ENCODE results near the gene MTMR10. TPM values are rescaled to one million over a fixed set of nuclear protein-coding genes. Genes with fewer than 3 reads are reported as not detected.

The MTMR10 gene
- total and polyA plus RNA-seq, 2 experiments from 2014 or later, result 8.5 to 10.0 TPM

DNA sequence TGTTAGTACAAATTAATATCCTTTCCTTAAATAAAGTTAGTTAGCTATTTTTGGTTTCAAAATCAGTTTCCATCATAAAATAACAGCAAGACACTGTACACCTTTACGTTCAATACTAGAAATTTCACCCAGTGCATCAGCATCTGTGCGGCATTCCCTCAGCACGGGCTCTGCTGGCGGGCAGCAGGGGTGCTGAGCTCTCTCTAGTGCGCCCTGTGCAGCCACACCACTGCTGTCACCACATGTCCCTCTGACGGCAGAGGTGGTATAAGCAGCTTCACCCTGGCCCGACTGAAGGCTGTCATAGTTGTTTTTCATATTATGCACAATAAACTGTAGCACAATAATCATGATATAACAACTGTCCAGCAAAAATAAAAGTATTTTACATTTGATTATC, 52.3 kb downstream of the MTMR10 start:
- TF ChIP-seq, protein P1, sequence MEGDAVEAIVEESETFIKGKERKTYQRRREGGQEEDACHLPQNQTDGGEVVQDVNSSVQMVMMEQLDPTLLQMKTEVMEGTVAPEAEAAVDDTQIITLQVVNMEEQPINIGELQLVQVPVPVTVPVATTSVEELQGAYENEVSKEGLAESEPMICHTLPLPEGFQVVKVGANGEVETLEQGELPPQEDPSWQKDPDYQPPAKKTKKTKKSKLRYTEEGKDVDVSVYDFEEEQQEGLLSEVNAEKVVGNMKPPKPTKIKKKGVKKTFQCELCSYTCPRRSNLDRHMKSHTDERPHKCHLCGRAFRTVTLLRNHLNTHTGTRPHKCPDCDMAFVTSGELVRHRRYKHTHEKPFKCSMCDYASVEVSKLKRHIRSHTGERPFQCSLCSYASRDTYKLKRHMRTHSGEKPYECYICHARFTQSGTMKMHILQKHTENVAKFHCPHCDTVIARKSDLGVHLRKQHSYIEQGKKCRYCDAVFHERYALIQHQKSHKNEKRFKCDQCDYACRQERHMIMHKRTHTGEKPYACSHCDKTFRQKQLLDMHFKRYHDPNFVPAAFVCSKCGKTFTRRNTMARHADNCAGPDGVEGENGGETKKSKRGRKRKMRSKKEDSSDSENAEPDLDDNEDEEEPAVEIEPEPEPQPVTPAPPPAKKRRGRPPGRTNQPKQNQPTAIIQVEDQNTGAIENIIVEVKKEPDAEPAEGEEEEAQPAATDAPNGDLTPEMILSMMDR (IDR thresholded peaks at IDR 0.05; ENCODE audit: low read depth, low read length), result no peak
- DNase-seq (ENCODE audit: low read depth in 1 of 2, low spot score in 1 of 2), result no peak

GRCh38 chr15:30933293-30933692, 58.1 kb downstream of the MTMR10 start:
- TF ChIP-seq, protein P1 (IDR thresholded peaks at IDR 0.05; ENCODE audit: low read depth, low read length), result no peak
- no peak overlapping the region for H3K4me3 ChIP-seq
- no peak for DNase-seq (ENCODE audit: low read depth in 1 of 2, low spot score in 1 of 2)
- H3K27ac ChIP-seq, result no peak overlapping the region
- no peaks in the 10 kb centered on the region for H3K4me1 ChIP-seq (ENCODE audit: low read depth)
- no peaks in the 10 kb centered on the region for H3K9me3 ChIP-seq (ENCODE audit: low read depth)
- H3K36me3 ChIP-seq, result peaks cover 36% of the 10 kb centered on the region
- H3K27me3 ChIP-seq, result no peaks in the 10 kb centered on the region

More for the DNA sequence above, 52.3 kb downstream of the MTMR10 start:
- Histone ChIP-seq H3K27ac (no peak overlapping the region), H3K4me3 (no peak overlapping the region), H3K27me3 (no peaks in the 10 kb centered on the region), H3K4me1 (ENCODE audit: low read depth) (no peaks in the 10 kb centered on the region), H3K9me3 (ENCODE audit: low read depth) (no peaks in the 10 kb centered on the region), H3K36me3 (peaks cover 61% of the 10 kb centered on the region)

- TF ChIP-seq, protein P1 (IDR thresholded peaks at IDR 0.05; ENCODE audit: low read depth, low read length), result no peak
- H3K27ac ChIP-seq, result no peak overlapping the region
- H3K4me1 ChIP-seq (ENCODE audit: low read depth), result no peaks in the 10 kb centered on the region
- no peak for DNase-seq (ENCODE audit: low read depth in 1 of 2, low spot score in 1 of 2)
- no peaks in the 10 kb centered on the region for H3K27me3 ChIP-seq
- no peak overlapping the region for H3K4me3 ChIP-seq
- H3K9me3 ChIP-seq (ENCODE audit: low read depth), result no peaks in the 10 kb centered on the region
- peaks cover 42% of the 10 kb centered on the region for H3K36me3 ChIP-seq
Observed at GRCh38 chr15:30930422-30930821, 61.0 kb downstream of the MTMR10 start.

DNA sequence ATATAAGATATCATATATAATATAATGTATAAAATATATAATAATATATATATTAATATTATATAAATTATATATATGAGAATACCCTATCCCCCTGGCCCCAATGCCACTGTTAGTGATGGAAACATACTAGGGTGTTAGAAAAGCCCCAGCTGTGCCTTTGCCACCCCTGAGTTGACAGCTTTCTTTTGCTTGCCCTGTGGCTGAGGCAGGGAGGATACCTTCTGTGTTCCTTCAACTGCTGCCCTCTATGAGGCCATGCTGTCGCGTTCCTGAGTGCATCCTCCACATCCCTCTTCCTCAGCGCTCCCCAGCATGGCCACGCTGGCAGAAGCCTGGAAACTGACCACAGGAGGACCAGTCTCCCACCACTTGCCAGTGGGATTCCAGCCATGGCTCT, 61.4 kb downstream of the MTMR10 start:
- Histone ChIP-seq H3K36me3 (peaks cover 45% of the 10 kb centered on the region), H3K4me1 (ENCODE audit: low read depth) (no peaks in the 10 kb centered on the region), H3K27me3 (no peaks in the 10 kb centered on the region), H3K27ac (no peak overlapping the region), H3K4me3 (no peak overlapping the region), H3K9me3 (ENCODE audit: low read depth) (no peaks in the 10 kb centered on the region)
- no peak for DNase-seq (ENCODE audit: low read depth in 1 of 2, low spot score in 1 of 2)
- TF ChIP-seq, protein P1 (IDR thresholded peaks at IDR 0.05; ENCODE audit: low read depth, low read length), result no peak

- no peaks in the 10 kb centered on the region for H3K27me3 ChIP-seq
- TF ChIP-seq, protein P1 (IDR thresholded peaks at IDR 0.05; ENCODE audit: low read depth, low read length), result no peak
- DNase-seq (ENCODE audit: low read depth in 1 of 2, low spot score in 1 of 2), result no peak
- peaks cover 48% of the 10 kb centered on the region for H3K36me3 ChIP-seq
- no peak overlapping the region for H3K27ac ChIP-seq
- H3K4me1 ChIP-seq (ENCODE audit: low read depth), result no peaks in the 10 kb centered on the region
- no peaks in the 10 kb centered on the region for H3K9me3 ChIP-seq (ENCODE audit: low read depth)
- no peak overlapping the region for H3K4me3 ChIP-seq
Observed at GRCh38 chr15:30929064-30929669, 62.3 kb downstream of the MTMR10 start.
